HEK293T (cell line): ENCODE results near the gene AKAP11.

Source experiments
- CTCF ChIA-PET: fragments of 350-600 bp; formaldehyde crosslinking; extraction: SDS; loops from one replicate; lab custom pipeline; 2021; ENCODE audit warnings: antibody characterized with exemption, inconsistent platforms; lab: Yijun Ruan, JAX
- POLR2A ChIA-PET: fragments of 350-600 bp; formaldehyde crosslinking; extraction: SDS; loops from one replicate; lab custom pipeline; 2020; ENCODE audit warnings: antibody characterized with exemption, inconsistent platforms; lab: Yijun Ruan, JAX
- DNase-seq: peaks from one replicate; pipeline ENCODE4 v3.0.0; 2012; ENCODE audit warnings: mixed read lengths; ENCODE audit errors: extremely low spot score
- ARNT ChIP-seq: fragments of 450-650 bp; IDR thresholded peaks from 2 replicates; pipeline ENCODE4 v1.6.1; 2017; ENCODE audit warnings: mild to moderate bottlenecking
- BHLHE40 ChIP-seq: fragments of 450-650 bp; IDR thresholded peaks from 2 replicates; pipeline ENCODE4 v1.6.1; 2016; ENCODE audit warnings: mild to moderate bottlenecking, moderate library complexity, borderline replicate concordance
- CTBP1 ChIP-seq: fragments of 450-650 bp; IDR thresholded peaks from 2 replicates; pipeline ENCODE4 v1.6.1; 2016; ENCODE audit warnings: borderline replicate concordance
- ELF4 ChIP-seq: fragments of 450-650 bp; IDR thresholded peaks from 2 replicates; pipeline ENCODE4 v1.6.1; 2017; ENCODE audit warnings: antibody characterized with exemption
- FOXA1 ChIP-seq: fragments of 450-650 bp; IDR thresholded peaks from 2 replicates; pipeline ENCODE4 v1.6.1; 2016; ENCODE audit warnings: mild to moderate bottlenecking
- FOXK2 ChIP-seq: fragments of 450-650 bp; IDR thresholded peaks from 2 replicates; pipeline ENCODE4 v1.6.1; 2016; ENCODE audit warnings: mild to moderate bottlenecking
- FOXM1 ChIP-seq: fragments of 450-650 bp; IDR thresholded peaks from 2 replicates; pipeline ENCODE4 v1.6.1; 2017; ENCODE audit warnings: mild to moderate bottlenecking, borderline replicate concordance
- HDGF ChIP-seq: fragments of 450-650 bp; IDR thresholded peaks from 2 replicates; pipeline ENCODE4 v1.6.1; 2017; ENCODE audit warnings: antibody characterized with exemption, borderline replicate concordance
- L3MBTL2 ChIP-seq: fragments of 450-650 bp; conservative IDR thresholded peaks from 2 replicates; pipeline ENCODE4 v1.6.1; 2016; ENCODE audit warnings: mild to moderate bottlenecking
- LEF1 ChIP-seq: fragments of 450-650 bp; IDR thresholded peaks from 2 replicates; pipeline ENCODE4 v1.6.1; 2017; ENCODE audit warnings: mild to moderate bottlenecking, borderline replicate concordance
- NFRKB ChIP-seq: fragments of 450-650 bp; IDR thresholded peaks from 2 replicates; pipeline ENCODE4 v1.6.1; 2016; ENCODE audit warnings: mild to moderate bottlenecking, moderate library complexity
- SP1 ChIP-seq: fragments of 450-650 bp; IDR thresholded peaks from 2 replicates; pipeline ENCODE4 v1.6.1; 2017
- SUZ12 ChIP-seq: fragments of 450-650 bp; IDR thresholded peaks from 2 replicates; pipeline ENCODE4 v1.6.1; 2016; ENCODE audit warnings: mild to moderate bottlenecking
- TARDBP ChIP-seq: fragments of 450-650 bp; IDR thresholded peaks from 2 replicates; pipeline ENCODE4 v1.6.1; 2016
- ZNF384 ChIP-seq: fragments of 450-650 bp; IDR thresholded peaks from 2 replicates; pipeline ENCODE4 v1.6.1; 2016
- TF ChIP-seq, protein P1 (sequence below): fragments of 450-650 bp; IDR thresholded peaks from 2 replicates; pipeline ENCODE4 v1.6.1; 2016

AKAP11 gene

DNA sequence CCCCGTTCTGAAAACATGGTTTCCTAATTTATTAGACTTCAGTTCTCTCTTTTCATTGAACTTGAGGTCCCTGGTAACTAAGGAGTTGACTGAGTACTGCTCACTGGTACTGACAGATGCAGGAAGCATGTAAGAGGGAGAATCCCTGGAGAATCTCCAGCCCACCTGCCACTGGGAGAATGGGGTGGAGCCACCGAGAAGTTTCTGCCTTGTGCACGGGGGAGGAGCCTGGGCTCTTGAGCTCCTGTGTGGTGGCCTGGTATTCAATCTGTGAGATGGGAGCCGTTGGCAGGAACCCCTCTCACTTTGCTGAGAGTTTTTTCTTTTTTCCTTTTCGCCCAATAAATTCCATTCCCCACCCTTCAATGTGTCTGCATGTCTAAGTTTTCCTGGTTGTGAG is 13.2 kb upstream of the AKAP11 start:
- POLR2A ChIA-PET: interaction anchor here (1.0 kb wide), 1 partner anchor 13 kb away, joined by 4 read pairs; the partner anchor contains the start of gene AKAP11
- CTCF ChIA-PET: no interaction called here
- TF ChIP-seq HDGF (no peak), TARDBP (no peak), BHLHE40 (no peak), ZNF384 (no peak), SUZ12 (no peak), CTBP1 (no peak), NFRKB (no peak), ARNT (no peak), LEF1 (no peak), ELF4 (no peak), FOXA1 (no peak), FOXM1 (no peak)
- TF ChIP-seq, protein P1, sequence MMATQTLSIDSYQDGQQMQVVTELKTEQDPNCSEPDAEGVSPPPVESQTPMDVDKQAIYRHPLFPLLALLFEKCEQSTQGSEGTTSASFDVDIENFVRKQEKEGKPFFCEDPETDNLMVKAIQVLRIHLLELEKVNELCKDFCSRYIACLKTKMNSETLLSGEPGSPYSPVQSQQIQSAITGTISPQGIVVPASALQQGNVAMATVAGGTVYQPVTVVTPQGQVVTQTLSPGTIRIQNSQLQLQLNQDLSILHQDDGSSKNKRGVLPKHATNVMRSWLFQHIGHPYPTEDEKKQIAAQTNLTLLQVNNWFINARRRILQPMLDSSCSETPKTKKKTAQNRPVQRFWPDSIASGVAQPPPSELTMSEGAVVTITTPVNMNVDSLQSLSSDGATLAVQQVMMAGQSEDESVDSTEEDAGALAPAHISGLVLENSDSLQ: no peak
- DNase-seq: no peak

DNA sequence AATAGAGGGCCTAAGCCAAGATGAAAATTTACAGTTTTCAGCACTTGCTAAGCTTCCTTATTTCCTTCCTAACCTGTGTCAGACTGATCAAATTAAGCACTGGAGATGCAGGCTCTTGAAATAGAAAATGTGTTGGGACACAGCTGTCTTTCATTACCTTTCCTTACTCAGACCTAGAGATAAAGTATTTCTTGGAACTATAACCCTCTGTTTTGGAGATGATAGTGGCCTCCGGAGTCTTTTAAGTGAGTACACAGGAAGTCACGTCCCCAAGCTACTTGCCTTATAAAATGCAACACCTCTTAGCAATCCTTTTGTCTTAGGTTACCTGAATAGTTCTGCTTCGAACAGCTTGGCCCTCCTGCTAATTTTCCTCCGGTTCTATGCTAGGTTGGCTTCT is 12.4 kb upstream of the AKAP11 start:
- ChIA-PET CTCF (no interaction called here), POLR2A (interaction anchor here (1.0 kb wide), 1 partner anchor 12 kb away, joined by 4 read pairs; the partner anchor contains the start of gene AKAP11)
- DNase-seq: no peak
- TF ChIP-seq CTBP1 (no peak), ELF4 (no peak), LEF1 (no peak), FOXK2 (no peak), BHLHE40 (no peak), SP1 (no peak)

DNA sequence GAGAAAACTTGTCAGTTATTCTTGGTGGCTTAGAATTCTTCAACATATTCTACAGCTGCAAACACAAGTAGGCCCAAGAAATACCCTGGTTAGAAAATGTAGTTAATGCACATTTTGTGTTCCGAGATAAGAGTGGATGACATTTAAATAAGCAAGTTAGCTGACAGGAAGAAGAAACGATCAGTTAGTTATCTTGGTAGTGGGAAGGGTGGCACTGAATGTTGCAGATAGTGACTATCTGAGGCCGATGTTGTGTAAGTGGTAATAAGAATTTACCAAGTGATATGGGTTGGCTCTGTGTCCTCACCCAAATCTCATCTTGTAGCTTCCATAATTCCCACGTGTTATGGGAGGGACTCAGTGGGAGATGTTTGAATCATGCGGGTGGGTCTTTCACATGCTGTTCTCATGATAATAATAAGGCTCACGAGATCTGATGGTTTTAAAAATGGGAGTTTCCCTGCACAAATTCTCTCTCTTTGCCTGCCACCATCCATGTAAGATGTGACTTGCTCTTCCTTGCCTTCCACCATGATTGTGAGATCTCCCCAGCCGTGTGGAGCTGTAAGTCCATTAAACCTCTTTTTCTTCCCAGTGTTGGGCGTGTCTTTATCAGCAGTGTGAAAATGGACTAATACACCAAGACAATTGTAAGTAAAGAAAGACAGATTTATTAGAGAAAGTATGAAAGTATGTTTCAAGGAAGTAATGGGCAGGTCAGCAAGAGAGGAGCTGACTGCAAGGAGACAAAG is 10.9 kb upstream of the AKAP11 start:
- no peak for DNase-seq
- CTCF ChIA-PET: no interaction called here
- POLR2A ChIA-PET: no interaction called here
- TF ChIP-seq SP1: no peak
- TF ChIP-seq NFRKB: no peak
- no peak for TF ChIP-seq SUZ12
- no peak for TF ChIP-seq CTBP1
- TF ChIP-seq FOXM1: no peak
- TF ChIP-seq ZNF384: no peak
- no peak for TF ChIP-seq LEF1
- TF ChIP-seq ELF4: no peak
- no peak for TF ChIP-seq HDGF
- no peak for TF ChIP-seq TARDBP
- TF ChIP-seq ARNT: no peak
- TF ChIP-seq FOXK2: no peak
- TF ChIP-seq FOXA1: no peak
- no peak for TF ChIP-seq BHLHE40

GRCh38 chr13:42266473-42266872 is 5.5 kb upstream of the AKAP11 start:
- TF ChIP-seq NFRKB: no peak
- TF ChIP-seq, protein P1: no peak
- TF ChIP-seq SP1: no peak
- no peak for DNase-seq
- CTCF ChIA-PET: interaction anchor here (0.6 kb wide), 1 partner anchor 807 kb away, joined by 3 read pairs; no protein-coding TSS in a partner anchor
- POLR2A ChIA-PET: no interaction called here

- POLR2A ChIA-PET: no interaction called here
Observed at GRCh38 chr13:42270160-42270856, 1.6 kb upstream of the AKAP11 start.

DNA sequence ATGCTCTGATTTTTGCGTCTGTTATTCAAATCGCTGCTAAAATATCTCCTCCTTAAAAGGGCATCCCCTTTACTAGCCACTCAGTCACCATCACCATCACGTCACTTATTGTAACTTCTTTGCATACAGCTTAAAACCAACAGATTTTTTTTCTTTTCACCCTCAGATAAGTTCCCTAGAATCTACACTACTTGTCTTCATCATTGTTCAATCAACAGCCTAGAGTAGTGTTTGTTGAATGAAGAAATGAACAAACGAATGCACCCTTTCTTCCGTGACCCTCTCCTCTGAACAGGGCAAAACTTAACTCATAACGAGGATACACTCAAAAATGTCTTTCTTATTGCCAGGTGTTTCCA is 1.1 kb upstream of the AKAP11 start:
- CTCF ChIA-PET: no interaction called here
- TF ChIP-seq ELF4 (no peak), CTBP1 (no peak), NFRKB (no peak), FOXK2 (no peak), LEF1 (no peak)
- POLR2A ChIA-PET: interaction anchor here (1.4 kb wide), 1 partner anchor 9 kb away, joined by 3 read pairs; no protein-coding TSS in a partner anchor
- DNase-seq: no peak

More at GRCh38 chr13:42270160-42270856, 1.6 kb upstream of the AKAP11 start:
- no peak for DNase-seq
- TF ChIP-seq NFRKB: no peak
- TF ChIP-seq ARNT: no peak
- no peak for TF ChIP-seq HDGF
- TF ChIP-seq ZNF384: no peak
- no peak for TF ChIP-seq ELF4
- no peak for TF ChIP-seq LEF1
- no peak for TF ChIP-seq FOXA1
- TF ChIP-seq, protein P1: no peak
- no peak for TF ChIP-seq SUZ12
- no peak for TF ChIP-seq L3MBTL2
- no peak for TF ChIP-seq FOXK2
- no peak for TF ChIP-seq CTBP1
- TF ChIP-seq BHLHE40: no peak
- CTCF ChIA-PET: no interaction called here
